Esophagus muscularis mucosa (tissue), 4 donors: ENCODE data around the gene SLC25A48. TPM values are rescaled to one million over a fixed set of nuclear protein-coding genes. Genes with fewer than 3 reads are reported as not detected.

Experiments used
- DNase-seq: peaks from one replicate; pipeline ENCODE4 v3.0.0-alpha.2; 2017; ENCODE audit errors: extremely low spot score
- H3K27ac ChIP-seq, 4 donors: fragments of 200-600 bp; sonication (generic); replicated peaks in 1 of 4; 1 replicate in 3 of 4; 2 replicates in 1 of 4; pipeline ENCODE4 v1.5.1; 2016 to 2019; ENCODE audit warnings: mild to moderate bottlenecking in 1 of 4
- H3K27me3 ChIP-seq, 4 donors: fragments of 200-600 bp; sonication (generic); one replicate each; pipeline versions ENCODE4 v1.5.1 to v1.6.0; 2016 to 2019
- H3K36me3 ChIP-seq, 4 donors: fragments of 200-600 bp; sonication (generic); one replicate each; pipeline ENCODE4 v1.5.1; 2016 to 2019
- H3K4me1 ChIP-seq, 4 donors: fragments of 200-600 bp; sonication (generic); one replicate each; pipeline ENCODE4 v1.5.1; 2016 to 2019
- H3K4me3 ChIP-seq, 4 donors: fragments of 200-600 bp; sonication (generic); 1 replicate in 2 of 4; 2 replicates in 2 of 4; pipeline ENCODE4 v1.5.1; 2016 to 2019; ENCODE audit warnings: mild to moderate bottlenecking in 4 of 4, moderate library complexity in 1 of 4
- H3K9me3 ChIP-seq, 4 donors: fragments of 200-600 bp; sonication (generic); 1 replicate in 3 of 4; 2 replicates in 1 of 4; pipeline ENCODE4 v1.5.1; 2016 to 2019
- CTCF ChIP-seq, 3 experiments: fragments of 200-600 bp in 2 of 3; fragments of 450-650 bp in 1 of 3; sonication (generic) in 2 of 3; IDR thresholded peaks; one replicate each; pipeline ENCODE4 v1.5.1; 2017 to 2019; ENCODE audit warnings: antibody characterized with exemption in 3 of 3, mild to moderate bottlenecking in 2 of 3, moderate library complexity in 1 of 3
- EP300 ChIP-seq: sonication (generic); formaldehyde crosslinking; IDR thresholded peaks from one replicate; pipeline ENCODE4 v1.6.1; 2017; ENCODE audit warnings: antibody characterized with exemption
- POLR2A ChIP-seq: fragments of 450-650 bp; IDR thresholded peaks from one replicate; pipeline ENCODE4 v1.6.1; 2017; ENCODE audit warnings: antibody characterized with exemption, moderate library complexity, mild to moderate bottlenecking, low read depth
- POLR2AphosphoS5 ChIP-seq, 2 donors: sonication (generic); formaldehyde crosslinking; IDR thresholded peaks; one replicate each; pipeline ENCODE4 v1.6.1; 2017; ENCODE audit warnings: antibody characterized with exemption in 2 of 2
- WGBS: methylation state at CpG from one replicate; pipeline ENCODE4 v1.1.5; 2018; 5-methylcytosine and 5-hydroxymethylcytosine counted together
- intact Hi-C: fragments of 100-400 bp; cut with DNase I; formaldehyde crosslinking; loops from one replicate; pipeline ENCODE4 v1.15.1; 2023
- total RNA-seq, 4 donors: library from RNA; depleted of rRNA; stranded (reverse); fragments of >200 nt; gene quantifications; one replicate each; pipeline versions ENCODE4 v1.1.0 to v1.2.1, GENCODE V29; 2016

The SLC25A48 gene
- total RNA-seq, 4 donors from 2014 or later, result 0.40 to 0.42 TPM; not detected in 2

DNA sequence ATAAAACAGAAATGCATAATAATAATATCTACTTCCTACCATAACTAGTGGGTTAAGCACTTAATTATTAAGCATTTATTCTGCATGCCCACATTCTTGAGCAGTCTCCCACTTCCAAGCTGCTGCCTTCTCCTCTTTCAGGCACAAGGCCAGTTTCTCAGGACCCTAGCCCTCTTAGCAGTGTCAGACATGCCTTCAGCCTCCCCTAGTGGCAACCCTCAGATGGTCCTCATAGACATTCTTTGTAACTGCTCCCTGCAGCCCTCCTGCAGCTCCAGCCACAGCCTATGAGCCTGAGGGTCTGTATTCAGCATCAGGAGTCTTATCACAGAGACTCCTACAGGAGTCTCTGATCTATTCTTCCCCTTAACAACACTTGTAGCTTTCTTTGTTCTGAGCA is 57.3 kb downstream of the SLC25A48 start:
- Histone ChIP-seq H3K27ac (no peak overlapping the region), H3K4me3 (no peak overlapping the region), H3K27me3 (no peaks in the 10 kb centered on the region), H3K9me3 (no peaks in the 10 kb centered on the region), H3K4me1 (peaks cover 0 to 24% (median 19%) of the 10 kb centered on the region in 4 donors), H3K36me3 (no peaks in the 10 kb centered on the region)
- TF ChIP-seq CTCF (IDR thresholded peaks at IDR 0.05) (no peak), POLR2AphosphoS5 (IDR thresholded peaks at IDR 0.05) (no peak), EP300 (no peak), POLR2A (no peak)
- intact Hi-C loops, result loop anchor here (5.0 kb wide), 1 partner anchor 41 kb away; no protein-coding TSS in a partner anchor
- no peak for DNase-seq

GRCh38 chr5:135894276-135894675 is 59.8 kb downstream of the SLC25A48 start:
- Histone ChIP-seq H3K9me3 (no peaks in the 10 kb centered on the region), H3K4me1 (peaks cover 0 to 15% (median 14%) of the 10 kb centered on the region in 4 donors), H3K27me3 (peaks cover 0 to 2% (median 0%) of the 10 kb centered on the region in 4 donors), H3K36me3 (no peaks in the 10 kb centered on the region), H3K4me3 (no peak overlapping the region), H3K27ac (no peak overlapping the region)
- TF ChIP-seq EP300 (no peak), CTCF (IDR thresholded peaks at IDR 0.05) (no peak), POLR2A (no peak), POLR2AphosphoS5 (IDR thresholded peaks at IDR 0.05) (no peak)
- intact Hi-C loops, result loop anchor here (5.0 kb wide), 1 partner anchor 38 kb away; no protein-coding TSS in a partner anchor
- WGBS, result 66% methylated on average over 8 of the region's 8 CpGs
- no peak for DNase-seq

GRCh38 chr5:135894789-135895188 is 60.3 kb downstream of the SLC25A48 start:
- intact Hi-C loops, result loop anchor here (5.0 kb wide), 1 partner anchor 38 kb away; no protein-coding TSS in a partner anchor
- Histone ChIP-seq H3K9me3 (no peaks in the 10 kb centered on the region), H3K27me3 (peaks cover 0 to 6% (median 0%) of the 10 kb centered on the region in 4 donors), H3K36me3 (no peaks in the 10 kb centered on the region), H3K4me1 (peaks cover 0 to 15% (median 14%) of the 10 kb centered on the region in 4 donors), H3K4me3 (no peak overlapping the region), H3K27ac (no peak overlapping the region)
- no peak for DNase-seq
- WGBS, result 91% methylated on average over 2 of the region's 2 CpGs
- TF ChIP-seq CTCF (IDR thresholded peaks at IDR 0.05), result no peak
- TF ChIP-seq EP300, result no peak
- TF ChIP-seq POLR2A, result no peak
- no peak for TF ChIP-seq POLR2AphosphoS5 (IDR thresholded peaks at IDR 0.05)

GRCh38 chr5:135895474-135896006 is 61.1 kb downstream of the SLC25A48 start, which contains the start of gene IL9:
TSS of gene IL9 (minus strand) at chr5:135895841. CDS start at chr5:135895816, 25 bp downstream.
- 55% methylated on average over 7 of the region's 7 CpGs for WGBS
- H3K9me3 ChIP-seq, result no peaks in the 10 kb centered on the region
- no peak within 1 kb of the TSS for H3K4me3 ChIP-seq
- intact Hi-C loops, result no loop called here
- H3K27me3 ChIP-seq, result peaks cover 0 to 6% (median 0%) of the 10 kb centered on the region in 4 donors
- no peaks in the 10 kb centered on the region for H3K36me3 ChIP-seq
- no peak for TF ChIP-seq POLR2AphosphoS5 (IDR thresholded peaks at IDR 0.05)
- TF ChIP-seq CTCF (IDR thresholded peaks at IDR 0.05), result no peak
- no peak for TF ChIP-seq POLR2A
- TF ChIP-seq EP300, result no peak
- H3K27ac ChIP-seq, result no peak within 1 kb of the TSS
- peaks cover 0 to 14% (median 14%) of the 10 kb centered on the region in 4 donors for H3K4me1 ChIP-seq
- DNase-seq, result no peak

DNA sequence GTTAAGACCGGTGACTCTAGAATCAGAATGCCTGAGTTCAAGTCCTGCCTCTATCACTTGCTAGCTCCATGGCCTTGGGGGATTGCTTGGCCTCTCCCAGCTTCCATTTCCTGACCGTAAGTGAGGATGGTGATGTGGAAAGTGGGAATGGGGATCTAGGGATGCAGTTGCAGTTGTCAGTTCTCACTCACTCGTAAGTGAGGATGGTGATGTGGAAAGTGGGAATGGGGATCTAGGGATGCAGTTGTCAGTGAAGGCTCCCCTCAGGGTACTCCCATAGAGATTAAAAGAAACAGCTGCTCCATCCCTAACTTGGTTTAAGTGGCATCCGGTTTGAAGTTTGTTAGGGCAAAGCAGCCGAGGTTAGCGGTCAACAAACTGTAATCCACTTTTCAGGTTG is 64.2 kb downstream of the SLC25A48 start:
- Histone ChIP-seq H3K27ac (no peak overlapping the region), H3K9me3 (no peaks in the 10 kb centered on the region), H3K4me3 (no peak overlapping the region), H3K36me3 (no peaks in the 10 kb centered on the region), H3K4me1 (no peaks in the 10 kb centered on the region), H3K27me3 (peaks cover 0 to 7% (median 0%) of the 10 kb centered on the region in 4 donors)
- TF ChIP-seq CTCF (IDR thresholded peaks at IDR 0.05), result no peak
- TF ChIP-seq POLR2A, result no peak
- TF ChIP-seq POLR2AphosphoS5 (IDR thresholded peaks at IDR 0.05), result no peak
- no peak for TF ChIP-seq EP300
- intact Hi-C loops, result no loop called here
- peak; percentile 64 for DNase-seq
- 81% methylated on average over 6 of the region's 6 CpGs for WGBS
